GM23338 (cell line): ENCODE measurements around the gene ENTR1. TPM values are rescaled to one million over a fixed set of nuclear protein-coding genes. Genes with fewer than 3 reads are reported as not detected.

Experiments used
- ATAC-seq: fragments of 200-7000 bp; cut with Tn5 transposase; 3 replicates; pipeline ENCODE4 v1.9.1; 2020
- DNase-seq: peaks from one replicate; pipeline ENCODE4 v3.0.0-alpha.2; 2015; ENCODE audit warnings: low spot score
- H2AFZ ChIP-seq: fragments of 200-600 bp; sonication (generic); 2 replicates; pipeline ENCODE4 v1.8.0; 2016; ENCODE audit warnings: antibody characterized with exemption, mild to moderate bottlenecking, moderate library complexity
- H3F3A ChIP-seq: fragments of 200-600 bp; sonication (generic); replicated peaks from 2 replicates; pipeline ENCODE4 v1.8.0; 2017; ENCODE audit warnings: antibody characterized with exemption, mixed run types, low read depth
- H3K27ac ChIP-seq: fragments of 200-600 bp; sonication (generic); 2 replicates; pipeline ENCODE4 v1.6.1; 2016; ENCODE audit warnings: low read depth
- H3K27me3 ChIP-seq: fragments of 200-600 bp; sonication (generic); 2 replicates; pipeline ENCODE4 v1.8.0; 2016; ENCODE audit warnings: mild to moderate bottlenecking, mixed run types, moderate library complexity; ENCODE audit not compliant: insufficient read depth
- H3K36me3 ChIP-seq: fragments of 200-600 bp; sonication (generic); 2 replicates; pipeline ENCODE4 v1.8.0; 2016; ENCODE audit warnings: mild to moderate bottlenecking; ENCODE audit not compliant: insufficient read depth
- H3K4me1 ChIP-seq: fragments of 200-600 bp; sonication (generic); 2 replicates; pipeline ENCODE4 v1.8.0; 2016; ENCODE audit warnings: mild to moderate bottlenecking, moderate library complexity; ENCODE audit not compliant: insufficient read depth
- H3K4me2 ChIP-seq: fragments of 200-600 bp; sonication (generic); 2 replicates; pipeline ENCODE4 v1.7.1; 2017; ENCODE audit warnings: mixed run types
- H3K4me3 ChIP-seq: fragments of 200-600 bp; sonication (generic); 2 replicates; pipeline ENCODE4 v1.6.1; 2016; ENCODE audit warnings: mixed run types
- H3K79me2 ChIP-seq: fragments of 200-600 bp; sonication (generic); replicated peaks from 2 replicates; pipeline ENCODE4 v1.8.0; 2017; ENCODE audit warnings: mild to moderate bottlenecking; ENCODE audit not compliant: insufficient read depth
- H3K9me2 ChIP-seq: fragments of 200-600 bp; sonication (generic); 2 replicates; pipeline ENCODE4 v1.8.0; 2017; ENCODE audit not compliant: insufficient read depth
- H4K20me1 ChIP-seq: fragments of 200-600 bp; sonication (generic); replicated peaks from 2 replicates; pipeline ENCODE4 v1.8.0; 2017; ENCODE audit warnings: mild to moderate bottlenecking; ENCODE audit not compliant: insufficient read depth
- H3K27ac Mint-ChIP-seq: 2 replicates; pipeline ENCODE4 v1.8.0; 2020; ENCODE audit warnings: inconsistent platforms, mild to moderate bottlenecking, moderate library complexity, mixed read lengths
- H3K27me3 Mint-ChIP-seq: 3 replicates; pipeline ENCODE4 v1.8.0; 2022; ENCODE audit warnings: low read depth, mild to moderate bottlenecking, moderate library complexity, mixed read lengths, inconsistent platforms; ENCODE audit not compliant: insufficient read depth, poor library complexity
- H3K36me3 Mint-ChIP-seq: 3 replicates; pipeline ENCODE4 v1.8.0; 2021; ENCODE audit warnings: low read depth, mild to moderate bottlenecking, inconsistent platforms, moderate library complexity, mixed read lengths
- H3K4me1 Mint-ChIP-seq: 3 replicates; pipeline ENCODE4 v1.8.0; 2020; ENCODE audit warnings: mild to moderate bottlenecking, inconsistent platforms, mixed read lengths
- H3K4me3 Mint-ChIP-seq: 3 replicates; pipeline ENCODE4 v1.8.0; 2021; ENCODE audit warnings: moderate library complexity, mild to moderate bottlenecking, inconsistent platforms, mixed read lengths
- H3K9me3 Mint-ChIP-seq: 3 replicates; pipeline ENCODE4 v1.8.0; 2020; ENCODE audit warnings: moderate library complexity, mild to moderate bottlenecking, inconsistent platforms, mixed read lengths
- CREB1 ChIP-seq: fragments of 250-450 bp; sonication (Bioruptor Pico); IDR thresholded peaks from 2 replicates; pipeline ENCODE4 v1.5.0; 2020; ENCODE audit warnings: low read depth, mild to moderate bottlenecking, moderate library complexity
- EZH2 ChIP-seq: fragments of 200-600 bp; sonication (generic); IDR thresholded peaks from one replicate; pipeline ENCODE4 v1.8.0; 2017; ENCODE audit warnings: antibody characterized with exemption, mild to moderate bottlenecking, low read depth; ENCODE audit not compliant: unreplicated experiment
- EZH2phosphoT487 ChIP-seq: fragments of 200-600 bp; sonication (generic); IDR thresholded peaks from one replicate; pipeline ENCODE4 v1.8.1; 2018; ENCODE audit warnings: antibody characterized with exemption; ENCODE audit not compliant: unreplicated experiment
- JUNB ChIP-seq: IDR thresholded peaks from one replicate; pipeline ENCODE4 v1.6.1; 2016; ENCODE audit warnings: antibody characterized with exemption; ENCODE audit not compliant: unreplicated experiment
- NANOG ChIP-seq: IDR thresholded peaks from 2 replicates; pipeline ENCODE4 v1.6.1; 2016; ENCODE audit warnings: antibody characterized with exemption, borderline replicate concordance
- POLR2AphosphoS5 ChIP-seq: IDR thresholded peaks from 2 replicates; pipeline ENCODE4 v1.6.1; 2016; ENCODE audit warnings: antibody characterized with exemption, low read depth
- STAT1 ChIP-seq: IDR thresholded peaks from one replicate; pipeline ENCODE4 v1.6.1; 2016; ENCODE audit warnings: antibody characterized with exemption; ENCODE audit not compliant: unreplicated experiment
- ZNF114 ChIP-seq: fragments of 250-450 bp; sonication (Bioruptor Pico); IDR thresholded peaks from 2 replicates; pipeline ENCODE4 v1.5.0; 2020; ENCODE audit warnings: mild to moderate bottlenecking, moderate library complexity
- ZNF331 ChIP-seq: fragments of 250-450 bp; sonication (Bioruptor Pico); IDR thresholded peaks from 2 replicates; pipeline ENCODE4 v1.5.0; 2020; ENCODE audit warnings: low read depth, mild to moderate bottlenecking, moderate library complexity
- polyA plus RNA-seq: library from polyadenylated mRNA; unstranded; fragments of >200 nt; fragmentation: Nextera tagmentation; extraction: Ambion mirVana; gene quantifications from 2 replicates; pipeline ENCODE4 v1.2.1, GENCODE V29; 2016
- total RNA-seq: library from RNA; depleted of rRNA; stranded (reverse); fragments of >200 nt; shearing (Covaris generic); gene quantifications from 2 replicates; pipeline ENCODE4 v1.2.3, GENCODE V29; 2014
- TF ChIP-seq, protein P1 (sequence below): IDR thresholded peaks from one replicate; pipeline ENCODE4 v1.6.1; 2018; ENCODE audit warnings: antibody characterized with exemption; ENCODE audit not compliant: unreplicated experiment
- TF ChIP-seq, protein P2 (sequence below): IDR thresholded peaks from 2 replicates; pipeline ENCODE4 v1.6.1; 2016; ENCODE audit warnings: antibody characterized with exemption
- TF ChIP-seq, protein P3 (sequence below), 2 experiments: fragments of 200-600 bp in 1 of 2; sonication (generic) in 1 of 2; conservative IDR thresholded peaks; 2 replicates each; pipeline versions ENCODE4 v1.5.1 to v1.6.1; 2016 to 2017; ENCODE audit warnings: antibody characterized with exemption in 2 of 2, low read depth in 2 of 2, mild to moderate bottlenecking in 2 of 2, moderate library complexity in 1 of 2
- TF ChIP-seq, protein P4 (sequence below): fragments of 250-450 bp; sonication (Bioruptor Pico); IDR thresholded peaks from 2 replicates; pipeline ENCODE4 v1.5.0; 2020; ENCODE audit warnings: mild to moderate bottlenecking, moderate library complexity

ENTR1 gene
- total and polyA plus RNA-seq, 2 experiments from 2014 or later = 25.6 to 91.9 TPM

DNA sequence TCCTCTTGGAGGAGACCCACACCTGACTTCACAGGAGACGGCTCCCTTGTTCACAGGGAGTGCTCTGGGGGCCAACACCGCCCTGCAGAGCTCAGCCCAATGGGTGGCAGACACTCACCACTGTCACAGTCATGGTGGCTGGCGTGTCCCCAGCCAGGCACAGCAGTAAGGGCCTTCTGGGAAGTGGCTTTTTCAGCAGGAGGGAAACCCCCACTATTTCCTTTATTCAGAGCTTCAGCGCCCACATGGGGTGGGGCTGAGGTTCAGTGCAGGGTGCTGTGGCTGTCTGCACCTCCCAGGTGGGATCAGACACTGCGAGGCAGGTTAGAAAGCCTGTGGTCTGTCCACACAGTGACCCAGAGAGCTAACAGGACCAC is 6.9 kb downstream of the ENTR1 start:
- H3K4me1 Mint-ChIP-seq = peaks cover 8% of the 10 kb centered on the region

More for the DNA sequence above, 6.9 kb downstream of the ENTR1 start:
- H3K9me3 Mint-ChIP-seq = no peaks in the 10 kb centered on the region; the same call in 2 of the 3 replicates
- Histone ChIP-seq H3K36me3 (peaks cover 25% of the 10 kb centered on the region), H3K4me3 (no peak overlapping the region), H2AFZ (no peak overlapping the region), H3K9me2 (no peaks in the 10 kb centered on the region), H3K27me3 (no peaks in the 10 kb centered on the region), H3K4me1 (peaks cover 3% of the 10 kb centered on the region; the same call in 1 of the 2 replicates), H3F3A (peaks cover 27% of the 10 kb centered on the region), H3K79me2 (peaks cover 20% of the 10 kb centered on the region), H3K4me2 (no peak overlapping the region), H4K20me1 (peaks cover 8% of the 10 kb centered on the region), H3K27ac (no peak overlapping the region)
- H3K4me3 Mint-ChIP-seq = no peak overlapping the region
- H3K27ac Mint-ChIP-seq = no peak overlapping the region
- ATAC-seq (no peak), DNase-seq (no peak)
- TF ChIP-seq ZNF331 (no peak), STAT1 (no peak), POLR2AphosphoS5 (no peak), EZH2phosphoT487 (no peak), ZNF114 (CRISPR knock-in tag) (no peak), EZH2 (no peak), NANOG (no peak), JUNB (no peak), CREB1 (CRISPR knock-in tag) (no peak)
- TF ChIP-seq, protein P1, sequence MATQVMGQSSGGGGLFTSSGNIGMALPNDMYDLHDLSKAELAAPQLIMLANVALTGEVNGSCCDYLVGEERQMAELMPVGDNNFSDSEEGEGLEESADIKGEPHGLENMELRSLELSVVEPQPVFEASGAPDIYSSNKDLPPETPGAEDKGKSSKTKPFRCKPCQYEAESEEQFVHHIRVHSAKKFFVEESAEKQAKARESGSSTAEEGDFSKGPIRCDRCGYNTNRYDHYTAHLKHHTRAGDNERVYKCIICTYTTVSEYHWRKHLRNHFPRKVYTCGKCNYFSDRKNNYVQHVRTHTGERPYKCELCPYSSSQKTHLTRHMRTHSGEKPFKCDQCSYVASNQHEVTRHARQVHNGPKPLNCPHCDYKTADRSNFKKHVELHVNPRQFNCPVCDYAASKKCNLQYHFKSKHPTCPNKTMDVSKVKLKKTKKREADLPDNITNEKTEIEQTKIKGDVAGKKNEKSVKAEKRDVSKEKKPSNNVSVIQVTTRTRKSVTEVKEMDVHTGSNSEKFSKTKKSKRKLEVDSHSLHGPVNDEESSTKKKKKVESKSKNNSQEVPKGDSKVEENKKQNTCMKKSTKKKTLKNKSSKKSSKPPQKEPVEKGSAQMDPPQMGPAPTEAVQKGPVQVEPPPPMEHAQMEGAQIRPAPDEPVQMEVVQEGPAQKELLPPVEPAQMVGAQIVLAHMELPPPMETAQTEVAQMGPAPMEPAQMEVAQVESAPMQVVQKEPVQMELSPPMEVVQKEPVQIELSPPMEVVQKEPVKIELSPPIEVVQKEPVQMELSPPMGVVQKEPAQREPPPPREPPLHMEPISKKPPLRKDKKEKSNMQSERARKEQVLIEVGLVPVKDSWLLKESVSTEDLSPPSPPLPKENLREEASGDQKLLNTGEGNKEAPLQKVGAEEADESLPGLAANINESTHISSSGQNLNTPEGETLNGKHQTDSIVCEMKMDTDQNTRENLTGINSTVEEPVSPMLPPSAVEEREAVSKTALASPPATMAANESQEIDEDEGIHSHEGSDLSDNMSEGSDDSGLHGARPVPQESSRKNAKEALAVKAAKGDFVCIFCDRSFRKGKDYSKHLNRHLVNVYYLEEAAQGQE = no peak
- TF ChIP-seq, protein P2, sequence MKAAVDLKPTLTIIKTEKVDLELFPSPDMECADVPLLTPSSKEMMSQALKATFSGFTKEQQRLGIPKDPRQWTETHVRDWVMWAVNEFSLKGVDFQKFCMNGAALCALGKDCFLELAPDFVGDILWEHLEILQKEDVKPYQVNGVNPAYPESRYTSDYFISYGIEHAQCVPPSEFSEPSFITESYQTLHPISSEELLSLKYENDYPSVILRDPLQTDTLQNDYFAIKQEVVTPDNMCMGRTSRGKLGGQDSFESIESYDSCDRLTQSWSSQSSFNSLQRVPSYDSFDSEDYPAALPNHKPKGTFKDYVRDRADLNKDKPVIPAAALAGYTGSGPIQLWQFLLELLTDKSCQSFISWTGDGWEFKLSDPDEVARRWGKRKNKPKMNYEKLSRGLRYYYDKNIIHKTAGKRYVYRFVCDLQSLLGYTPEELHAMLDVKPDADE = no peak
- TF ChIP-seq, protein P3, sequence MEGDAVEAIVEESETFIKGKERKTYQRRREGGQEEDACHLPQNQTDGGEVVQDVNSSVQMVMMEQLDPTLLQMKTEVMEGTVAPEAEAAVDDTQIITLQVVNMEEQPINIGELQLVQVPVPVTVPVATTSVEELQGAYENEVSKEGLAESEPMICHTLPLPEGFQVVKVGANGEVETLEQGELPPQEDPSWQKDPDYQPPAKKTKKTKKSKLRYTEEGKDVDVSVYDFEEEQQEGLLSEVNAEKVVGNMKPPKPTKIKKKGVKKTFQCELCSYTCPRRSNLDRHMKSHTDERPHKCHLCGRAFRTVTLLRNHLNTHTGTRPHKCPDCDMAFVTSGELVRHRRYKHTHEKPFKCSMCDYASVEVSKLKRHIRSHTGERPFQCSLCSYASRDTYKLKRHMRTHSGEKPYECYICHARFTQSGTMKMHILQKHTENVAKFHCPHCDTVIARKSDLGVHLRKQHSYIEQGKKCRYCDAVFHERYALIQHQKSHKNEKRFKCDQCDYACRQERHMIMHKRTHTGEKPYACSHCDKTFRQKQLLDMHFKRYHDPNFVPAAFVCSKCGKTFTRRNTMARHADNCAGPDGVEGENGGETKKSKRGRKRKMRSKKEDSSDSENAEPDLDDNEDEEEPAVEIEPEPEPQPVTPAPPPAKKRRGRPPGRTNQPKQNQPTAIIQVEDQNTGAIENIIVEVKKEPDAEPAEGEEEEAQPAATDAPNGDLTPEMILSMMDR (conservative IDR thresholded peaks at IDR 0.05; ENCODE audit: low read depth in 2 of 2) = no peak
- TF ChIP-seq, protein P4, sequence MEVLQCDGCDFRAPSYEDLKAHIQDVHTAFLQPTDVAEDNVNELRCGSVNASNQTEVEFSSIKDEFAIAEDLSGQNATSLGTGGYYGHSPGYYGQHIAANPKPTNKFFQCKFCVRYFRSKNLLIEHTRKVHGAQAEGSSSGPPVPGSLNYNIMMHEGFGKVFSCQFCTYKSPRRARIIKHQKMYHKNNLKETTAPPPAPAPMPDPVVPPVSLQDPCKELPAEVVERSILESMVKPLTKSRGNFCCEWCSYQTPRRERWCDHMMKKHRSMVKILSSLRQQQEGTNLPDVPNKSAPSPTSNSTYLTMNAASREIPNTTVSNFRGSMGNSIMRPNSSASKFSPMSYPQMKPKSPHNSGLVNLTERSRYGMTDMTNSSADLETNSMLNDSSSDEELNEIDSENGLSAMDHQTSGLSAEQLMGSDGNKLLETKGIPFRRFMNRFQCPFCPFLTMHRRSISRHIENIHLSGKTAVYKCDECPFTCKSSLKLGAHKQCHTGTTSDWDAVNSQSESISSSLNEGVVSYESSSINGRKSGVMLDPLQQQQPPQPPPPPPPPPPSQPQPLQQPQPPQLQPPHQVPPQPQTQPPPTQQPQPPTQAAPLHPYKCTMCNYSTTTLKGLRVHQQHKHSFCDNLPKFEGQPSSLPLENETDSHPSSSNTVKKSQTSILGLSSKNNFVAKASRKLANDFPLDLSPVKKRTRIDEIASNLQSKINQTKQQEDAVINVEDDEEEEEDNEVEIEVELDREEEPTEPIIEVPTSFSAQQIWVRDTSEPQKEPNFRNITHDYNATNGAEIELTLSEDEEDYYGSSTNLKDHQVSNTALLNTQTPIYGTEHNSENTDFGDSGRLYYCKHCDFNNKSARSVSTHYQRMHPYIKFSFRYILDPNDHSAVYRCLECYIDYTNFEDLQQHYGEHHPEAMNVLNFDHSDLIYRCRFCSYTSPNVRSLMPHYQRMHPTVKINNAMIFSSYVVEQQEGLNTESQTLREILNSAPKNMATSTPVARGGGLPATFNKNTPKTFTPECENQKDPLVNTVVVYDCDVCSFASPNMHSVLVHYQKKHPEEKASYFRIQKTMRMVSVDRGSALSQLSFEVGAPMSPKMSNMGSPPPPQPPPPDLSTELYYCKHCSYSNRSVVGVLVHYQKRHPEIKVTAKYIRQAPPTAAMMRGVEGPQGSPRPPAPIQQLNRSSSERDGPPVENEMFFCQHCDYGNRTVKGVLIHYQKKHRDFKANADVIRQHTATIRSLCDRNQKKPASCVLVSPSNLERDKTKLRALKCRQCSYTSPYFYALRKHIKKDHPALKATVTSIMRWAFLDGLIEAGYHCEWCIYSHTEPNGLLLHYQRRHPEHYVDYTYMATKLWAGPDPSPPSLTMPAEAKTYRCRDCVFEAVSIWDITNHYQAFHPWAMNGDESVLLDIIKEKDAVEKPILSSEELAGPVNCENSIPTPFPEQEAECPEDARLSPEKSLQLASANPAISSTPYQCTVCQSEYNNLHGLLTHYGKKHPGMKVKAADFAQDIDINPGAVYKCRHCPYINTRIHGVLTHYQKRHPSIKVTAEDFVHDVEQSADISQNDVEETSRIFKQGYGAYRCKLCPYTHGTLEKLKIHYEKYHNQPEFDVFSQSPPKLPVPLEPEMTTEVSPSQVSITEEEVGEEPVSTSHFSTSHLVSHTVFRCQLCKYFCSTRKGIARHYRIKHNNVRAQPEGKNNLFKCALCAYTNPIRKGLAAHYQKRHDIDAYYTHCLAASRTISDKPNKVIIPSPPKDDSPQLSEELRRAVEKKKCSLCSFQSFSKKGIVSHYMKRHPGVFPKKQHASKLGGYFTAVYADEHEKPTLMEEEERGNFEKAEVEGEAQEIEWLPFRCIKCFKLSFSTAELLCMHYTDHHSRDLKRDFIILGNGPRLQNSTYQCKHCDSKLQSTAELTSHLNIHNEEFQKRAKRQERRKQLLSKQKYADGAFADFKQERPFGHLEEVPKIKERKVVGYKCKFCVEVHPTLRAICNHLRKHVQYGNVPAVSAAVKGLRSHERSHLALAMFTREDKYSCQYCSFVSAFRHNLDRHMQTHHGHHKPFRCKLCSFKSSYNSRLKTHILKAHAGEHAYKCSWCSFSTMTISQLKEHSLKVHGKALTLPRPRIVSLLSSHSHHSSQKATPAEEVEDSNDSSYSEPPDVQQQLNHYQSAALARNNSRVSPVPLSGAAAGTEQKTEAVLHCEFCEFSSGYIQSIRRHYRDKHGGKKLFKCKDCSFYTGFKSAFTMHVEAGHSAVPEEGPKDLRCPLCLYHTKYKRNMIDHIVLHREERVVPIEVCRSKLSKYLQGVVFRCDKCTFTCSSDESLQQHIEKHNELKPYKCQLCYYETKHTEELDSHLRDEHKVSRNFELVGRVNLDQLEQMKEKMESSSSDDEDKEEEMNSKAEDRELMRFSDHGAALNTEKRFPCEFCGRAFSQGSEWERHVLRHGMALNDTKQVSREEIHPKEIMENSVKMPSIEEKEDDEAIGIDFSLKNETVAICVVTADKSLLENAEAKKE (CRISPR knock-in tag) = no peak
- H3K27me3 Mint-ChIP-seq = peaks cover 18% of the 10 kb centered on the region
- H3K36me3 Mint-ChIP-seq = peaks cover 66% of the 10 kb centered on the region
